ENCODE data around the gene EYA4.

The EYA4 gene

DNA sequence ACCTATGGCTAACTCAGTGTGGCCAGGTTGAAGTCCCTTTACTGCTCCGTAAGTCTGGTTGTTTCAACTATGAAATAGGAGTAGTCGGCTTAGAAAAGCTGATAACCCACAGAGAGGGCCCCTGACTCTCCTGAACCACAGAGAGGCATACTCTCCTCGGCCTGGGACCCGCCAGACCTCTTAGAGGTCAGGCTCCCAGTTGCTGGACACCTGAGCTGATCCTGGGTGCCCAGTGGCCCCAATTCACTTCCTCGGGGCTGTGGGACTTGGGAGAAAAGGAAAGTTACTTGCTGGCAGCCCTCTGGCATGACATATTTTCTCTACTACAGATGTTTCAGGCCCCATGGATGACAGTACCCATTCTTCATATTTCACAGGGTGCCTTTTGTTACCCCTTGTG, 34.2 kb upstream of the EYA4 start:
- H2BK15ac ChIP-seq (ENCODE audit: low read length), result no peak overlapping the region
- no peak for DNase-seq (ENCODE audit: low spot score)
- H2BK12ac ChIP-seq (ENCODE audit: low read length), result no peak overlapping the region
- H2AFZ ChIP-seq (ENCODE audit: low read length), result no peak overlapping the region
- no peaks in the 10 kb centered on the region for H3K79me1 ChIP-seq (ENCODE audit: low read depth, low read length)
- no peak overlapping the region for H3K14ac ChIP-seq (ENCODE audit: low read length)
- H3K4ac ChIP-seq (ENCODE audit: low read length), result no peak overlapping the region
- peak overlapping the region; percentile 2 for H3K18ac ChIP-seq (ENCODE audit: low read length)
- no peak overlapping the region for H3K4me3 ChIP-seq (ENCODE audit: low read length in 2 of 2)
- H2AK5ac ChIP-seq (ENCODE audit: low read depth, low read length), result no peak overlapping the region
- H2BK5ac ChIP-seq (ENCODE audit: low read length), result no peak overlapping the region
- no peak overlapping the region for H3K23ac ChIP-seq (ENCODE audit: low read depth, low read length, poor library complexity)
- H3K27ac ChIP-seq (replicated peaks; ENCODE audit: low read length), result no peak overlapping the region
- no peaks in the 10 kb centered on the region for H3K27me3 ChIP-seq (ENCODE audit: control insufficient read depth in 3 of 3, insufficient read depth in 3 of 3, low read depth in 1 of 3, low read length in 3 of 3)
- H3K9ac ChIP-seq (ENCODE audit: low read depth, low read length, poor library complexity), result no peak overlapping the region
- H4K8ac ChIP-seq (ENCODE audit: low read depth, low read length), result no peak overlapping the region
- no peak overlapping the region for H3K4me2 ChIP-seq (ENCODE audit: insufficient read depth, low read length, poor library complexity, severe bottlenecking)
- no peak overlapping the region for H2BK120ac ChIP-seq (ENCODE audit: low read depth, low read length)
- H3K9me3 ChIP-seq (replicated peaks in 1 of 2; ENCODE audit: control insufficient read depth in 2 of 2, insufficient read depth in 1 of 2, low read depth in 1 of 2, low read length in 2 of 2), result no peaks in the 10 kb centered on the region
- H4K91ac ChIP-seq (ENCODE audit: low read depth, low read length, poor library complexity), result no peak overlapping the region
- peaks cover 0 to 3% of the 10 kb centered on the region in 2 donors for H3K4me1 ChIP-seq (ENCODE audit: control insufficient read depth in 2 of 2, insufficient read depth in 1 of 2, low read depth in 1 of 2, low read length in 2 of 2)
- no CpG with 5 or more reads among the region's 5 CpGs for WGBS, 2 donors (ENCODE audit: extremely low coverage in 2 of 2, insufficient read length in 2 of 2, insufficient replicate concordance in 1 of 2)
- H3K36me3 ChIP-seq (replicated peaks in 1 of 2; ENCODE audit: control insufficient read depth in 2 of 2, insufficient read depth in 2 of 2, low read length in 2 of 2), result no peaks in the 10 kb centered on the region

DNA sequence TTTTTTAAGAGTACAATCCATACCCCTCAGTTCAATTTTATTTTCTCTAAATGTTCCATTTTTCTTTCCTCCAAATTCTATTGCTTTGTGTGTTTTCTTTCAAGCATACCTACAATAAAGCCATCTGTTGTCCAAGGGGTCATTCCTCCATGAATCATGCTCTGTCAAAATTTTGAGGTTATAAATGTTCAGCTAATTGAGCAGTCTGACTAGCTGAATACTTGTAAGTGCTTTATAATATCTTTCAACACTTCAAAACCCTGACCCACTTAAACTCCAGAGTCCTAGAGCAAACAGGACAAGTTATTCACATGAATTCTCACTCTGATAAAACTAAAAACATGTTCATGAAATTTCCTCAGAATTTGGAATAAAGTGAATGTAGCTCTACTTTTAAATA, 33.4 kb upstream of the EYA4 start:
- H3K14ac ChIP-seq (ENCODE audit: low read length), result no peak overlapping the region

DNA sequence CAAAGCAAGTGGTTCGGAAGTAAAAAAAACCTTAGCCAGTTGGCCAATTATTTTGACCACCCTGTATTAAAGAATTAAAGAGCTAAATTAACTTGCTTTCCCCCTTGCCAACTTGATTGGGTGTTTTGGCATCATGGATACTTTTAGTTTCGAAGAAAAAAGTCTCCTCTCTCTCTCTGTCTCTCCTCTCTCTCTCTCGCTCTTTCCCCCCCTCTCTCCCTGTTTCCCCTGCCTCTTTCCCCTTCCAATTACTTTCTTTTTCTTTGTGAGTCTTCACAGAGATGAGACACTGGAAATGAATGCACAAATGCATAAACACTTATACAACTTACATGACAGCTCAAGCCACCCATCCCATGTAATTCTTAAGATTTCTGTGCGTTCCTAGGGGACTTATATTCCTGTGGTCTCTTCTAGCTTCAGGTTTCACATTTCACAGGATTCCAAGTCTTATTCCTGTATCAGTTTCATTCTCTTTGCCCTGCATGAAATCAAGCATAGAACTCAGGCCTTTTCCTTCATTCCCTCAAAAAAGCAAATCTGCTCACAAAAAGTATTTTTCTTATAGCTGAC, 32.9 kb upstream of the EYA4 start:
- H2BK5ac ChIP-seq (ENCODE audit: low read length), result no peak overlapping the region
- H2BK120ac ChIP-seq (ENCODE audit: low read depth, low read length), result no peak overlapping the region
- no CpG with 5 or more reads among the region's 4 CpGs for WGBS, 2 donors (ENCODE audit: extremely low coverage in 2 of 2, insufficient read length in 2 of 2, insufficient replicate concordance in 1 of 2)
- H3K4me1 ChIP-seq (ENCODE audit: control insufficient read depth in 2 of 2, insufficient read depth in 1 of 2, low read depth in 1 of 2, low read length in 2 of 2), result peaks cover 0 to 3% of the 10 kb centered on the region in 2 donors
- no peak overlapping the region for H3K27ac ChIP-seq (replicated peaks; ENCODE audit: low read length)
- no peaks in the 10 kb centered on the region for H3K79me1 ChIP-seq (ENCODE audit: low read depth, low read length)
- no peaks in the 10 kb centered on the region for H3K36me3 ChIP-seq (replicated peaks in 1 of 2; ENCODE audit: control insufficient read depth in 2 of 2, insufficient read depth in 2 of 2, low read length in 2 of 2)
- no peaks in the 10 kb centered on the region for H3K9me3 ChIP-seq (replicated peaks in 1 of 2; ENCODE audit: control insufficient read depth in 2 of 2, insufficient read depth in 1 of 2, low read depth in 1 of 2, low read length in 2 of 2)
- H3K4me2 ChIP-seq (ENCODE audit: insufficient read depth, low read length, poor library complexity, severe bottlenecking), result no peak overlapping the region
- H2AFZ ChIP-seq (ENCODE audit: low read length), result no peak overlapping the region
- H2BK12ac ChIP-seq (ENCODE audit: low read length), result no peak overlapping the region
- no peak overlapping the region for H2AK5ac ChIP-seq (ENCODE audit: low read depth, low read length)
- H4K8ac ChIP-seq (ENCODE audit: low read depth, low read length), result no peak overlapping the region
- H4K91ac ChIP-seq (ENCODE audit: low read depth, low read length, poor library complexity), result no peak overlapping the region
- no peak overlapping the region for H3K18ac ChIP-seq (ENCODE audit: low read length)
- H3K4me3 ChIP-seq (ENCODE audit: low read length in 2 of 2), result no peak overlapping the region
- no peak for DNase-seq (ENCODE audit: low spot score)
- no peak overlapping the region for H2BK15ac ChIP-seq (ENCODE audit: low read length)
- H3K9ac ChIP-seq (ENCODE audit: low read depth, low read length, poor library complexity), result no peak overlapping the region
- H3K14ac ChIP-seq (ENCODE audit: low read length), result no peak overlapping the region
- no peak overlapping the region for H3K4ac ChIP-seq (ENCODE audit: low read length)
- H3K27me3 ChIP-seq (ENCODE audit: control insufficient read depth in 3 of 3, insufficient read depth in 3 of 3, low read depth in 1 of 3, low read length in 3 of 3), result no peaks in the 10 kb centered on the region
- H3K23ac ChIP-seq (ENCODE audit: low read depth, low read length, poor library complexity), result no peak overlapping the region

More for the DNA sequence above, 33.4 kb upstream of the EYA4 start:
- no peaks in the 10 kb centered on the region for H3K27me3 ChIP-seq (ENCODE audit: control insufficient read depth in 3 of 3, insufficient read depth in 3 of 3, low read depth in 1 of 3, low read length in 3 of 3)
- no peak for DNase-seq (ENCODE audit: low spot score)
- H3K4ac ChIP-seq (ENCODE audit: low read length), result no peak overlapping the region
- peaks cover 0 to 3% of the 10 kb centered on the region in 2 donors for H3K4me1 ChIP-seq (ENCODE audit: control insufficient read depth in 2 of 2, insufficient read depth in 1 of 2, low read depth in 1 of 2, low read length in 2 of 2)
- H3K9me3 ChIP-seq (replicated peaks in 1 of 2; ENCODE audit: control insufficient read depth in 2 of 2, insufficient read depth in 1 of 2, low read depth in 1 of 2, low read length in 2 of 2), result no peaks in the 10 kb centered on the region
- no peak overlapping the region for H3K9ac ChIP-seq (ENCODE audit: low read depth, low read length, poor library complexity)
- H3K27ac ChIP-seq (replicated peaks; ENCODE audit: low read length), result no peak overlapping the region
- H3K4me3 ChIP-seq (ENCODE audit: low read length in 2 of 2), result no peak overlapping the region
- H3K23ac ChIP-seq (ENCODE audit: low read depth, low read length, poor library complexity), result no peak overlapping the region
- H3K4me2 ChIP-seq (ENCODE audit: insufficient read depth, low read length, poor library complexity, severe bottlenecking), result no peak overlapping the region
- no peak overlapping the region for H4K91ac ChIP-seq (ENCODE audit: low read depth, low read length, poor library complexity)
- H3K18ac ChIP-seq (ENCODE audit: low read length), result no peak overlapping the region
- H3K36me3 ChIP-seq (replicated peaks in 1 of 2; ENCODE audit: control insufficient read depth in 2 of 2, insufficient read depth in 2 of 2, low read length in 2 of 2), result no peaks in the 10 kb centered on the region
- H3K79me1 ChIP-seq (ENCODE audit: low read depth, low read length), result no peaks in the 10 kb centered on the region
- H2BK12ac ChIP-seq (ENCODE audit: low read length), result no peak overlapping the region
- H2AK5ac ChIP-seq (ENCODE audit: low read depth, low read length), result no peak overlapping the region
- H4K8ac ChIP-seq (ENCODE audit: low read depth, low read length), result no peak overlapping the region
- H2AFZ ChIP-seq (ENCODE audit: low read length), result no peak overlapping the region
- no peak overlapping the region for H2BK5ac ChIP-seq (ENCODE audit: low read length)
- no peak overlapping the region for H2BK15ac ChIP-seq (ENCODE audit: low read length)
- H2BK120ac ChIP-seq (ENCODE audit: low read depth, low read length), result no peak overlapping the region

DNA sequence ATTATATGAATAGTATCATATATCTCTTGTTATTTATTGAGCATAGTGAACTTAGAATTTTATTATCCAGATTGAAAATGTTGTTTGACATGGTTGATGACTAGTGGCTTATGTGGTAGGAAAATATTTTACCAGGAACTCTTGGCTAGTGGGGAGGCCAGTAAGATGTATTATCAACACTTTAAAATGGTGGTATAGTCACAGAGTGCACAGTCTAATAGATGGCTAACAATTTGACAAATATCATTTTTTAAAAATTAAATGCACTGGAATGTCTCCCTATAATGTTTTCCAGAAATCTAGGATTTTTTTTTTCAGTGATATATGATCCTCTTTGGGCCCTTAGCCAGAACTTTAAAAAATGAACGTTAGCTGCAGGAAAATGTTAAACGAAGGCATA, 26.9 kb upstream of the EYA4 start:
- Histone ChIP-seq H4K8ac (ENCODE audit: low read depth, low read length) (no peak overlapping the region), H3K9me3 (replicated peaks in 1 of 2; ENCODE audit: control insufficient read depth in 2 of 2, insufficient read depth in 1 of 2, low read depth in 1 of 2, low read length in 2 of 2) (no peaks in the 10 kb centered on the region), H3K18ac (ENCODE audit: low read length) (no peak overlapping the region), H3K4me3 (ENCODE audit: low read length in 2 of 2) (no peak overlapping the region), H2BK12ac (ENCODE audit: low read length) (no peak overlapping the region), H3K4ac (ENCODE audit: low read length) (no peak overlapping the region), H3K27me3 (ENCODE audit: control insufficient read depth in 3 of 3, insufficient read depth in 3 of 3, low read depth in 1 of 3, low read length in 3 of 3) (no peaks in the 10 kb centered on the region), H3K9ac (ENCODE audit: low read depth, low read length, poor library complexity) (no peak overlapping the region), H4K91ac (ENCODE audit: low read depth, low read length, poor library complexity) (no peak overlapping the region), H2AFZ (ENCODE audit: low read length) (no peak overlapping the region), H3K4me1 (ENCODE audit: control insufficient read depth in 2 of 2, insufficient read depth in 1 of 2, low read depth in 1 of 2, low read length in 2 of 2) (no peaks in the 10 kb centered on the region), H2BK15ac (ENCODE audit: low read length) (no peak overlapping the region), H3K79me1 (ENCODE audit: low read depth, low read length) (no peaks in the 10 kb centered on the region), H3K4me2 (ENCODE audit: insufficient read depth, low read length, poor library complexity, severe bottlenecking) (no peak overlapping the region), H3K14ac (ENCODE audit: low read length) (no peak overlapping the region), H3K23ac (ENCODE audit: low read depth, low read length, poor library complexity) (no peak overlapping the region), H2AK5ac (ENCODE audit: low read depth, low read length) (no peak overlapping the region), H2BK5ac (ENCODE audit: low read length) (no peak overlapping the region), H2BK120ac (ENCODE audit: low read depth, low read length) (no peak overlapping the region), H3K36me3 (replicated peaks in 1 of 2; ENCODE audit: control insufficient read depth in 2 of 2, insufficient read depth in 2 of 2, low read length in 2 of 2) (no peaks in the 10 kb centered on the region), H3K27ac (replicated peaks; ENCODE audit: low read length) (no peak overlapping the region)
- DNase-seq (ENCODE audit: low spot score), result no peak
- WGBS, 2 donors (ENCODE audit: extremely low coverage in 2 of 2, insufficient read length in 2 of 2, insufficient replicate concordance in 1 of 2), result no CpG with 5 or more reads among the region's 2 CpGs
